Suppressor macrophage treated with lipopolysaccharide for 1 hour (primary cell): ENCODE data around the gene CHAMP1.
A peak's percentile ranks its signal among the peaks of the same experiment; 100 is the strongest.

Experiments
- DNase-seq, 3 donors: peaks; one replicate each; pipeline ENCODE4 v3.0.0-alpha.2; 2020 to 2022

Gene CHAMP1

GRCh38 chr13:114299604-114300305 is 14.5 kb upstream of the CHAMP1 start:
- DNase-seq, result no peak

- no peak for DNase-seq
These were observed 10.5 kb upstream of the CHAMP1 start for GRCh38 chr13:114303700-114304327.

- DNase-seq, result no peak
These were observed 9.8 kb upstream of the CHAMP1 start for GRCh38 chr13:114304346-114305034.

GRCh38 chr13:114309086-114309485 is 5.2 kb upstream of the CHAMP1 start:
- DNase-seq, result no peak

- DNase-seq, result no peak
These were observed 4.4 kb upstream of the CHAMP1 start for GRCh38 chr13:114309806-114310410.

GRCh38 chr13:114310956-114311355 is 3.3 kb upstream of the CHAMP1 start:
- DNase-seq, result no peak

GRCh38 chr13:114311387-114311786 is 2.9 kb upstream of the CHAMP1 start:
- no peak for DNase-seq

- DNase-seq, result no peak
These were observed 2.4 kb upstream of the CHAMP1 start for GRCh38 chr13:114311908-114312307.

- DNase-seq, result peak in 1 of 3 donors; percentile 29
These were observed 1.0 kb upstream of the CHAMP1 start for GRCh38 chr13:114313061-114313860.

- DNase-seq, result no peak
These were observed 927 bp downstream of the CHAMP1 start for GRCh38 chr13:114315074-114315785.

- DNase-seq, result no peak
These were observed 4.3 kb downstream of the CHAMP1 start for GRCh38 chr13:114318624-114319023.

GRCh38 chr13:114319441-114319913 is 5.2 kb downstream of the CHAMP1 start:
- DNase-seq, result no peak

- DNase-seq, result no peak
These were observed 5.8 kb downstream of the CHAMP1 start for GRCh38 chr13:114320065-114320464.

GRCh38 chr13:114321256-114321655 is 7.0 kb downstream of the CHAMP1 start:
- DNase-seq, result no peak

GRCh38 chr13:114323349-114323748 is 9.0 kb downstream of the CHAMP1 start:
- no peak for DNase-seq

GRCh38 chr13:114324334-114324733 is 10.0 kb downstream of the CHAMP1 start:
- no peak for DNase-seq

GRCh38 chr13:114325729-114326128 is 11.4 kb downstream of the CHAMP1 start:
- peak in 2 of 3 donors; percentile 21 to 39 for DNase-seq

GRCh38 chr13:114328034-114328433 is 13.7 kb downstream of the CHAMP1 start:
- no peak for DNase-seq

- no peak for DNase-seq
These were observed 14.3 kb downstream of the CHAMP1 start for GRCh38 chr13:114328595-114328994.

GRCh38 chr13:114330086-114330485 is 15.8 kb downstream of the CHAMP1 start:
- no peak for DNase-seq

- peak in 1 of 3 donors; percentile 22 for DNase-seq
These were observed 19.6 kb downstream of the CHAMP1 start for GRCh38 chr13:114333881-114334280.
